ENCODE results near the gene CARD11.

DNA sequence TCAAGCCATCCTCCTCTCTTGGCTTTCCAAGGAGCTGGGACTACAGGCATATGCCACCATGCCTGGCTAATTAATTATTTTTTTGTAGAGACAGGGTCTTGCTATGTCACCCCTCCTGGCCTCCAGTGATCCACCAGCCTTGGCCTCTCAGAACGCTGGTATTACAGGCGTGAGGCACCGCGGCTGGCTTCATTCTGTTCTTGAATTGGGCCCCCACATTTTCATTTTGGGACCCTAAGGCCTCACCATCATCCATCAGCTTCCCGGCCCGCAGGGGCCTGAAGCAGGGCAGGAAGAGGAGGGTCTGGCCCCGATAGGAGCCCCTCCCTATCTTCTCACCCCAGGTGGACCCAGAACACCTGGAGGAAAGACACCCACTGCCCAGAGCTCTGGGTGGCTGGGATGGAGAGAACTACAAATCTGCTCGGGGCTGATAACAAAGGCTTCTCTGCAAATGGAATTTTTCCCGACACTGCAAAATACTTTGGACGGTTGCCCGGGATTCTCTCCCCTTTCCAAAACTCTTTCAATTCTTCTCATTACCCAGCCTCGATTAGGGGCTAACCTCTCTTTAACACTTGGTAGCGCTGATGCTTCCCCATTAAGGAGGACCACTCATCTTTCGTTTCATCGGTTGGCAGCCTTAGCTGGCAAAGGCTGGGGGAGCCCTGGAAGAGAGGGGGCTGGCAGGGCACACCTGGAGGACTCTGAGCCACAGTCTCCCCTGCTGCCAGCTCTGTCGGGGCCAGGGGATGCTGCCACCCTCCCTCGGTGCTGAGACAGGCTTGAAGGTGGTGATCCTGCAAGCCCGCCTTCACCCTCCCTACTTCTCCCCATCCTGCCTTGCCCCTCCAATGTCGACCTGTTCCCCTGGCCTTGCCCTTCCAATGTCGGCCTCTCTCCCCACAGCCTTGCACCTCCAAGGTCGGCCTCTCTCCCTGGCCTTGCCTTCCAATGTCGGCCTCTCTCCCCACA is 118.5 kb downstream of the CARD11 start:
- no peak for TF ChIP-seq CEBPB (IDR thresholded peaks at IDR 0.05; ENCODE audit: low read depth, low read length)
- TF ChIP-seq POLR2A (IDR thresholded peaks at IDR 0.05; ENCODE audit: low read depth, low read length), result no peak
- no peak for TF ChIP-seq MAZ (IDR thresholded peaks at IDR 0.05; ENCODE audit: borderline replicate concordance, low read depth, low read length)
- TF ChIP-seq RAD21 (IDR thresholded peaks at IDR 0.05; ENCODE audit: low read length), result no peak
- no peak for TF ChIP-seq MAFK (IDR thresholded peaks at IDR 0.05; ENCODE audit: low read depth, low read length)
- TF ChIP-seq RFX5 (IDR thresholded peaks at IDR 0.05; ENCODE audit: low read depth, low read length), result no peak
- TF ChIP-seq, protein P1, sequence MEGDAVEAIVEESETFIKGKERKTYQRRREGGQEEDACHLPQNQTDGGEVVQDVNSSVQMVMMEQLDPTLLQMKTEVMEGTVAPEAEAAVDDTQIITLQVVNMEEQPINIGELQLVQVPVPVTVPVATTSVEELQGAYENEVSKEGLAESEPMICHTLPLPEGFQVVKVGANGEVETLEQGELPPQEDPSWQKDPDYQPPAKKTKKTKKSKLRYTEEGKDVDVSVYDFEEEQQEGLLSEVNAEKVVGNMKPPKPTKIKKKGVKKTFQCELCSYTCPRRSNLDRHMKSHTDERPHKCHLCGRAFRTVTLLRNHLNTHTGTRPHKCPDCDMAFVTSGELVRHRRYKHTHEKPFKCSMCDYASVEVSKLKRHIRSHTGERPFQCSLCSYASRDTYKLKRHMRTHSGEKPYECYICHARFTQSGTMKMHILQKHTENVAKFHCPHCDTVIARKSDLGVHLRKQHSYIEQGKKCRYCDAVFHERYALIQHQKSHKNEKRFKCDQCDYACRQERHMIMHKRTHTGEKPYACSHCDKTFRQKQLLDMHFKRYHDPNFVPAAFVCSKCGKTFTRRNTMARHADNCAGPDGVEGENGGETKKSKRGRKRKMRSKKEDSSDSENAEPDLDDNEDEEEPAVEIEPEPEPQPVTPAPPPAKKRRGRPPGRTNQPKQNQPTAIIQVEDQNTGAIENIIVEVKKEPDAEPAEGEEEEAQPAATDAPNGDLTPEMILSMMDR (conservative IDR thresholded peaks at IDR 0.05; ENCODE audit: low read depth, low read length), result no peak
- TF ChIP-seq FOS (IDR thresholded peaks at IDR 0.05; ENCODE audit: low read depth, low read length), result no peak
- no peak for TF ChIP-seq MXI1 (IDR thresholded peaks at IDR 0.05; ENCODE audit: borderline replicate concordance, low read depth, low read length)
- TF ChIP-seq, protein P2, sequence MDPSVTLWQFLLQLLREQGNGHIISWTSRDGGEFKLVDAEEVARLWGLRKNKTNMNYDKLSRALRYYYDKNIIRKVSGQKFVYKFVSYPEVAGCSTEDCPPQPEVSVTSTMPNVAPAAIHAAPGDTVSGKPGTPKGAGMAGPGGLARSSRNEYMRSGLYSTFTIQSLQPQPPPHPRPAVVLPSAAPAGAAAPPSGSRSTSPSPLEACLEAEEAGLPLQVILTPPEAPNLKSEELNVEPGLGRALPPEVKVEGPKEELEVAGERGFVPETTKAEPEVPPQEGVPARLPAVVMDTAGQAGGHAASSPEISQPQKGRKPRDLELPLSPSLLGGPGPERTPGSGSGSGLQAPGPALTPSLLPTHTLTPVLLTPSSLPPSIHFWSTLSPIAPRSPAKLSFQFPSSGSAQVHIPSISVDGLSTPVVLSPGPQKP (IDR thresholded peaks at IDR 0.05; ENCODE audit: borderline replicate concordance, low read depth, low read length), result no peak

Measured in IMR-90 (cell line).